ENCODE data around the gene CSH1.

Gene CSH1

GRCh38 chr17:63850401-63850800 lies 46.0 kb downstream of the CSH1 start:
- POLR2A ChIA-PET (ENCODE audit: low non-redundant PET) = interaction anchor here (0.5 kb wide), 1 partner anchor 23 kb away, joined by 3 read pairs; the partner anchor contains the start of gene PSMC5
- CTCF ChIA-PET = no interaction called here
- TF ChIP-seq CTCF (conservative IDR thresholded peaks at IDR 0.05; ENCODE audit: low read depth) = no peak
- no peak for DNase-seq (ENCODE audit: low spot score)
- no peak overlapping the region for H3K27ac ChIP-seq

GRCh38 chr17:63848834-63849689 lies 47.3 kb downstream of the CSH1 start:
- ChIA-PET POLR2A (ENCODE audit: low non-redundant PET) (no interaction called here), CTCF (interaction anchor here (0.6 to 1.4 kb wide), 23 partner anchors 9 to 1306 kb away, joined by 3 to 12 read pairs (median 3); partner anchors contain the start of genes FTSJ3 and GH2)
- DNase-seq (ENCODE audit: low spot score) = peak; percentile 92
- TF ChIP-seq CTCF (conservative IDR thresholded peaks at IDR 0.05; ENCODE audit: low read depth) = peak; percentile 88
- H3K27ac ChIP-seq = peak overlapping the region; percentile 51

DNA sequence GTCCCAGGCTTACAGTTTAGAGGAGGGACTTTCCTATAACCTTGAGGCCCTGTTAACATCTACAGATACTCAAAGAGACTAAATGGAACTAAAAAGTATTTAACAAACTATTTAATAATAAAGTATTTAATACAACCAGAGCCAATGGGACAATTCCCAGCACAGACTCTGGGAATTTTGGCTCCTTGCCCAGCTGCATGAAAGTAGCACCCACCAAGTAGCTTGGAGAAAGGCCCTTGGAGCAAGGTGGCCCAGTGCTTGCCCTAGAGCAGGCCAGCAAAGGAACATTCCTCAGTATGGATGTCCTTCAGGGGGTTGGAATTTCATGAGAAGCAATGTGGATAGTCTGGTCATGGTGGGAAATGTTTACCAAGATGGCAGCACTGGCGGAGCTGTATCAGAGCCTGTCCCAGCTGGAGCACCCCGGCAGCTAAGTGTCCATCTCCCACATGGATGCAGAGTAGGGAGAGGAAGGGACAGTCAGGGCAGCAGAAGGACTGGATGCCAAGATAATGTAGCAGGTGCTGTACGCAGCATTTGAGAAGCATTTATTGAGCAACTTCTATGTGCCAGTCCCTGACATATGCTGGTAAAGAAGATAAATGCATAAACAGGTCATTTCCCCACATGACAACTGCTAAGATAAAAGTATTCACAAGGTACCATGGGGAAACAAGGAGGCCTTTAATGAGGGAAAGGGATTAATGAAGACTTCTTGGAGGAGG lies 48.7 kb downstream of the CSH1 start:
- POLR2A ChIA-PET (ENCODE audit: low non-redundant PET) = interaction anchor here (0.6 kb wide), 1 partner anchor 60 kb away, joined by 9 read pairs; no protein-coding TSS in a partner anchor
- CTCF ChIA-PET = interaction anchor here (0.7 to 1.1 kb wide), 3 partner anchors 26 to 71 kb away, joined by 3 read pairs; no protein-coding TSS in a partner anchor
- no peak for DNase-seq (ENCODE audit: low spot score)
- no peak for TF ChIP-seq CTCF (conservative IDR thresholded peaks at IDR 0.05; ENCODE audit: low read depth)
- H3K27ac ChIP-seq = no peak overlapping the region

GRCh38 chr17:63845509-63845908 lies 50.9 kb downstream of the CSH1 start:
- TF ChIP-seq CTCF (conservative IDR thresholded peaks at IDR 0.05; ENCODE audit: low read depth) = no peak
- no peak overlapping the region for H3K27ac ChIP-seq
- DNase-seq (ENCODE audit: low spot score) = no peak
- CTCF ChIA-PET = interaction anchor here (0.6 kb wide), 1 partner anchor 10 kb away, joined by 4 read pairs; no protein-coding TSS in a partner anchor
- POLR2A ChIA-PET (ENCODE audit: low non-redundant PET) = no interaction called here
